ENCODE data around the gene TADA2B.

Gene TADA2B

GRCh38 chr4:7029921-7030320 lies 13.3 kb upstream of the TADA2B start:
- Histone ChIP-seq H2BK120ac (ENCODE audit: low read depth, low read length) (no peak overlapping the region), H3K79me1 (ENCODE audit: low read length) (no peaks in the 10 kb centered on the region), H3K27ac (ENCODE audit: low read depth, low read length) (no peak overlapping the region), H3K27me3 (ENCODE audit: insufficient read depth, low read length, poor library complexity) (no peaks in the 10 kb centered on the region), H4K8ac (ENCODE audit: low read depth, low read length) (no peak overlapping the region), H3K4me2 (ENCODE audit: low read length) (no peak overlapping the region), H3K23ac (ENCODE audit: low read length) (no peak overlapping the region), H3K36me3 (ENCODE audit: control insufficient read depth, insufficient read depth, low read length) (peaks cover 1% of the 10 kb centered on the region), H4K5ac (ENCODE audit: low read length) (no peak overlapping the region), H3K4ac (ENCODE audit: low read depth, low read length) (no peak overlapping the region), H3K18ac (ENCODE audit: low read length) (no peak overlapping the region), H2BK15ac (replicated peaks; ENCODE audit: low read depth) (no peak overlapping the region), H2BK5ac (ENCODE audit: low read length) (no peak overlapping the region), H2AK5ac (ENCODE audit: low read length) (no peak overlapping the region), H3K9ac (ENCODE audit: low read length) (no peak overlapping the region), H3K56ac (ENCODE audit: low read length) (no peak overlapping the region), H3K4me3 (ENCODE audit: low read length) (no peak overlapping the region), H3K79me2 (ENCODE audit: control insufficient read depth, insufficient read depth, low read length) (no peaks in the 10 kb centered on the region), H3K4me1 (ENCODE audit: control insufficient read depth, low read depth, low read length) (no peaks in the 10 kb centered on the region)
- WGBS (ENCODE audit: extremely low coverage, insufficient coverage, low lambda C conversion rate) = no CpG with 5 or more reads among the region's 10 CpGs
- DNase-seq = no peak

GRCh38 chr4:7030856-7031255 lies 12.3 kb upstream of the TADA2B start:
- H3K36me3 ChIP-seq (ENCODE audit: control insufficient read depth, insufficient read depth, low read length) = peaks cover 1% of the 10 kb centered on the region
- no peak for DNase-seq
- H3K4ac ChIP-seq (ENCODE audit: low read depth, low read length) = no peak overlapping the region
- no peak overlapping the region for H2BK5ac ChIP-seq (ENCODE audit: low read length)
- no peaks in the 10 kb centered on the region for H3K4me1 ChIP-seq (ENCODE audit: control insufficient read depth, low read depth, low read length)
- no peak overlapping the region for H3K27ac ChIP-seq (ENCODE audit: low read depth, low read length)
- no peaks in the 10 kb centered on the region for H3K79me2 ChIP-seq (ENCODE audit: control insufficient read depth, insufficient read depth, low read length)
- H3K4me3 ChIP-seq (ENCODE audit: low read length) = no peak overlapping the region
- no peak overlapping the region for H4K8ac ChIP-seq (ENCODE audit: low read depth, low read length)
- H3K79me1 ChIP-seq (ENCODE audit: low read length) = no peaks in the 10 kb centered on the region
- no peak overlapping the region for H2AK5ac ChIP-seq (ENCODE audit: low read length)
- H2BK15ac ChIP-seq (replicated peaks; ENCODE audit: low read depth) = no peak overlapping the region
- H3K56ac ChIP-seq (ENCODE audit: low read length) = no peak overlapping the region
- no peaks in the 10 kb centered on the region for H3K27me3 ChIP-seq (ENCODE audit: insufficient read depth, low read length, poor library complexity)
- H2BK120ac ChIP-seq (ENCODE audit: low read depth, low read length) = no peak overlapping the region
- no peak overlapping the region for H3K18ac ChIP-seq (ENCODE audit: low read length)
- WGBS (ENCODE audit: extremely low coverage, insufficient coverage, low lambda C conversion rate) = no CpG with 5 or more reads among the region's 10 CpGs
- no peak overlapping the region for H3K9ac ChIP-seq (ENCODE audit: low read length)
- H3K23ac ChIP-seq (ENCODE audit: low read length) = no peak overlapping the region
- H4K5ac ChIP-seq (ENCODE audit: low read length) = no peak overlapping the region
- H3K4me2 ChIP-seq (ENCODE audit: low read length) = no peak overlapping the region

DNA sequence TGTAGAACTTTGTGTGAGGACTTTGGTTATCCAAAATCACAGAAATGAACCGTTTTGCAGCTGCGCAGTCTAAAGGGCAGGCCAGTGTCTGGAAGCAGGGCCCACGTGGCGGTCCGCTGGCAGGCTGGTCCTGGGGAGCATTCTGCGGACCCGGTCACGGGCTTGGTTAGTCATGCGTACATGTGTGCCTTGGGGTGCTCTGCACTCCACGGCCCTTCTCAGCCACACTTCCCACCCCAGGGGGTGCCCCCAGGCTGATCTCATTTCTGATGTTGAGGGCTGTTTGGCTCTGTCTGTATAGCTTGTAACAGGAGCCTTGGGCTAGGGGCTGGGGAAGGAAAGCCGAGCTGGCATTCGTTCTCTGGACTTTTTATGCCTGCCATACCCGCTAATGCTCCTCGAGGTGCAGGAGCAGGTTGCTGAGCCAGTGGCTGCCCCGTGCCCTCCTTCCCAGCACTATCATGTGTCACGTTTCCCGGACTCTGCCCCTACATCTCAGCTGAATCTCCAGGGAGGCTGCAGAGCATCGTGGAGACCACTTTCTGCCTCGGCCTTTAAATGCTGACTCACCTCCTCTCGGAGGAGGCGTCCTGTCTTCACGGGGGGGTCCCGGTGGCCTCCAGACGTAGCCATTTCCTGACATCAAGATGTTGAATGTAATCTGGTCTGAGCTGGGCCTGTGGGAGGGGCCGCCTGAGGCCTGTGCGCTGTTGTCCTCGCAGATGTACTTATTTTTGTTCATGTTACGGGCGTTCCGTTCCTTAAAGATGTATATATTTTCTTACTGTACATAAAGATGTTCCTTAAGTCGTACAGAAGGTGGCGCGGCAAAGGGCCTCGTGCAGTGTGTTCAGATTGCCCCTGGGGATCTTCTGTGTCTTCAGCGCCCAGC lies 11.4 kb upstream of the TADA2B start:
- Histone ChIP-seq H2BK120ac (ENCODE audit: low read depth, low read length) (no peak overlapping the region), H3K27me3 (ENCODE audit: insufficient read depth, low read length, poor library complexity) (no peaks in the 10 kb centered on the region), H3K4me1 (ENCODE audit: control insufficient read depth, low read depth, low read length) (no peaks in the 10 kb centered on the region), H4K8ac (ENCODE audit: low read depth, low read length) (no peak overlapping the region), H3K79me2 (ENCODE audit: control insufficient read depth, insufficient read depth, low read length) (no peaks in the 10 kb centered on the region), H3K4ac (ENCODE audit: low read depth, low read length) (no peak overlapping the region), H2AK5ac (ENCODE audit: low read length) (no peak overlapping the region), H3K36me3 (ENCODE audit: control insufficient read depth, insufficient read depth, low read length) (peaks cover 1% of the 10 kb centered on the region), H3K18ac (ENCODE audit: low read length) (no peak overlapping the region), H3K4me3 (ENCODE audit: low read length) (no peak overlapping the region), H3K9ac (ENCODE audit: low read length) (no peak overlapping the region), H3K4me2 (ENCODE audit: low read length) (no peak overlapping the region), H3K56ac (ENCODE audit: low read length) (no peak overlapping the region), H2BK5ac (ENCODE audit: low read length) (no peak overlapping the region), H3K23ac (ENCODE audit: low read length) (no peak overlapping the region), H2BK15ac (replicated peaks; ENCODE audit: low read depth) (no peak overlapping the region), H4K5ac (ENCODE audit: low read length) (no peak overlapping the region), H3K27ac (ENCODE audit: low read depth, low read length) (no peak overlapping the region), H3K79me1 (ENCODE audit: low read length) (no peaks in the 10 kb centered on the region)
- WGBS (ENCODE audit: extremely low coverage, insufficient coverage, low lambda C conversion rate) = no CpG with 5 or more reads among the region's 35 CpGs
- DNase-seq = no peak

DNA sequence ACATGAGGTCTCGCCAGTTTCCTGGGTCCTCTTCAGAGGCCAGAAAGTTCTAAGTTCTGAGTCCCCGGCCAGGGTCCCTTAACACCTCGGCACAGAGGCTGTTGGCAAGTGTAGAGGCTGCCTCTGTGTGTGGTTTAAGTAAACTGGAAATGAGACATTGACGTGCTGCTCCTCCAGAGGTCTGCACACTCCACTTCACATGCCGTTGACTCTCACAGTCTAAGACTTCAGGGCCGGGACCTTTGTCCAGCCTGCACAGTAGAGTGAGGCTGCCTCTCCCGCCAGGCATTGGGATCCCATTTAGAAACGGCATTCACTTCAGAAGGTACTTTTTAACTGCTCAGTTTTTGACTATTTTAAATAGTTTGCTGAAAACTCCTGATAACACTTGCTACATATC lies 10.6 kb upstream of the TADA2B start:
- H2AK5ac ChIP-seq (ENCODE audit: low read length) = no peak overlapping the region
- H2BK120ac ChIP-seq (ENCODE audit: low read depth, low read length) = no peak overlapping the region
- no peak overlapping the region for H3K23ac ChIP-seq (ENCODE audit: low read length)
- no peak overlapping the region for H4K5ac ChIP-seq (ENCODE audit: low read length)
- no peaks in the 10 kb centered on the region for H3K79me1 ChIP-seq (ENCODE audit: low read length)
- no peaks in the 10 kb centered on the region for H3K36me3 ChIP-seq (ENCODE audit: control insufficient read depth, insufficient read depth, low read length)
- no peak for DNase-seq
- no peaks in the 10 kb centered on the region for H3K79me2 ChIP-seq (ENCODE audit: control insufficient read depth, insufficient read depth, low read length)
- H3K4ac ChIP-seq (ENCODE audit: low read depth, low read length) = no peak overlapping the region
- no peak overlapping the region for H4K8ac ChIP-seq (ENCODE audit: low read depth, low read length)
- H3K4me3 ChIP-seq (ENCODE audit: low read length) = no peak overlapping the region
- no peaks in the 10 kb centered on the region for H3K4me1 ChIP-seq (ENCODE audit: control insufficient read depth, low read depth, low read length)
- no peak overlapping the region for H3K56ac ChIP-seq (ENCODE audit: low read length)
- H3K27ac ChIP-seq (ENCODE audit: low read depth, low read length) = no peak overlapping the region
- no peaks in the 10 kb centered on the region for H3K27me3 ChIP-seq (ENCODE audit: insufficient read depth, low read length, poor library complexity)
- no peak overlapping the region for H2BK15ac ChIP-seq (replicated peaks; ENCODE audit: low read depth)
- no peak overlapping the region for H3K18ac ChIP-seq (ENCODE audit: low read length)
- H3K4me2 ChIP-seq (ENCODE audit: low read length) = no peak overlapping the region
- no CpG with 5 or more reads among the region's 8 CpGs for WGBS (ENCODE audit: extremely low coverage, insufficient coverage, low lambda C conversion rate)
- H3K9ac ChIP-seq (ENCODE audit: low read length) = no peak overlapping the region
- H2BK5ac ChIP-seq (ENCODE audit: low read length) = no peak overlapping the region

DNA sequence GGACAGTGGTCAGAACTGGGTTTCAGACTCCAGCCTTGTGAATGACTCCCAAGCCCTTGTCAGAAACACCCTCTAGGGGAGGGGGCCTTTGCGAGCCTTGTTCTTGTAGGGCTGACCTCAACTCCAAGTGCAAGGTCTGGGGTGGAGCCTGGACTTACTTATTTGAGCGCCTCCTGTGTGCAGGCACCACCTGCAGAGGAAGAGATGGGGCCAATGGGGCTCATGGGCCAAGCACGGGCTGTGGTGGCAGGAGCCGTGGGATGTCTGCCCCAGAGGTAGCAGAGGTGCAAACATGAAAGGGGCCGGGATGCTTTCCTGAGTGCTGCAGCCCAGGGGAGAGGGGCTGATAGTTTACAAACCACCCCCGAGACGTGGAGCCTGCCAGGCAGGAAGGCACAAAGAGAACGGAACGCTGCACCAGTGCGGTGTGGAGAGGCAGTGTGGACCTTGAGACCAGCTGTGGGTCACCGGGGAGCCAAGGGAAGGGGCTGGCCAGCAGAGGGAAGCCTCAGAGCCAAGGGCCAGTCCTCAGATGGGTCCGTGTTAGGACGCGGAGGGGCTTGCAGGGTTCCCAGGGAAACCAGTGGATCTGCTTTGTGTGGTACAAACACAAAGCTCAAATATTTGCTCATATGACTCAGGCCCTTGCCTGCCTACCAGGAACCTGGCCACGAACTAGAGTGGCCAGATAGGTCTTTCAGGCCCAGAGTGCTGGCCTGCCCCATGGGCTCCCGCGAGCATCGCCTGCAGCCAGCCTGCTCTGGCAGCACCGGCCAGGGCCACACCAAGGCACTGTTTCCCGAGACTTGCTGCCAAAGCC lies 8.7 kb upstream of the TADA2B start:
- no peak overlapping the region for H2AK5ac ChIP-seq (ENCODE audit: low read length)
- H4K5ac ChIP-seq (ENCODE audit: low read length) = no peak overlapping the region
- no peak overlapping the region for H3K4me2 ChIP-seq (ENCODE audit: low read length)
- H3K79me2 ChIP-seq (ENCODE audit: control insufficient read depth, insufficient read depth, low read length) = no peaks in the 10 kb centered on the region
- no CpG with 5 or more reads among the region's 20 CpGs for WGBS (ENCODE audit: extremely low coverage, insufficient coverage, low lambda C conversion rate)
- H4K8ac ChIP-seq (ENCODE audit: low read depth, low read length) = no peak overlapping the region
- H3K9ac ChIP-seq (ENCODE audit: low read length) = no peak overlapping the region
- no peak overlapping the region for H2BK120ac ChIP-seq (ENCODE audit: low read depth, low read length)
- no peak overlapping the region for H3K27ac ChIP-seq (ENCODE audit: low read depth, low read length)
- no peaks in the 10 kb centered on the region for H3K4me1 ChIP-seq (ENCODE audit: control insufficient read depth, low read depth, low read length)
- H3K79me1 ChIP-seq (ENCODE audit: low read length) = no peaks in the 10 kb centered on the region
- peak; percentile 37 for DNase-seq
- no peak overlapping the region for H3K4me3 ChIP-seq (ENCODE audit: low read length)
- H3K56ac ChIP-seq (ENCODE audit: low read length) = no peak overlapping the region
- H2BK15ac ChIP-seq (replicated peaks; ENCODE audit: low read depth) = no peak overlapping the region
- H3K23ac ChIP-seq (ENCODE audit: low read length) = no peak overlapping the region
- H3K27me3 ChIP-seq (ENCODE audit: insufficient read depth, low read length, poor library complexity) = no peaks in the 10 kb centered on the region
- no peak overlapping the region for H3K18ac ChIP-seq (ENCODE audit: low read length)
- H3K4ac ChIP-seq (ENCODE audit: low read depth, low read length) = no peak overlapping the region
- H3K36me3 ChIP-seq (ENCODE audit: control insufficient read depth, insufficient read depth, low read length) = no peaks in the 10 kb centered on the region
- no peak overlapping the region for H2BK5ac ChIP-seq (ENCODE audit: low read length)
